Activated B cell treated with CpG ODN at 0.5 μM for 24 hours (primary cell): Measurements from ENCODE around the gene CCDC142. TPM values are rescaled to one million over a fixed set of nuclear protein-coding genes. Genes with fewer than 3 reads are reported as not detected.
A peak's percentile ranks its signal among the peaks of the same experiment; 100 is the strongest.
"Not testable (repeated sequence)": the region's sequence is repeated elsewhere in the genome, so short reads cannot be mapped to it uniquely, and the experiment has no call there.

Experiments used
- ATAC-seq: fragments of 200-7000 bp; cut with Tn5 transposase; one replicate; pipeline ENCODE4 v1.10.0; 2021; ENCODE audit warnings: low read depth, mild to moderate bottlenecking, moderate library complexity
- CTCF ChIA-PET: fragments of 350-600 bp; sonication (Branson Sonifier 250); formaldehyde crosslinking; loops from one replicate; lab custom pipeline; 2021; ENCODE audit warnings: antibody characterized with exemption; lab: Charles Lee
- POLR2A ChIA-PET: fragments of 350-600 bp; sonication (Branson Sonifier 250); formaldehyde crosslinking; loops from one replicate; lab custom pipeline; 2021; ENCODE audit warnings: antibody characterized with exemption; lab: Charles Lee
- DNase-seq: peaks from one replicate; pipeline ENCODE4 v3.0.0; 2022
- H3K27ac Mint-ChIP-seq: one replicate; pipeline ENCODE4 v1.8.0; 2020; ENCODE audit warnings: mixed read lengths
- H3K27me3 Mint-ChIP-seq: one replicate; pipeline ENCODE4 v1.8.0; 2021; ENCODE audit warnings: mixed read lengths
- H3K36me3 Mint-ChIP-seq: one replicate; pipeline ENCODE4 v1.8.0; 2021; ENCODE audit warnings: low read depth, mixed read lengths
- H3K4me1 Mint-ChIP-seq: one replicate; pipeline ENCODE4 v1.8.0; 2021; ENCODE audit warnings: mixed read lengths
- H3K4me3 Mint-ChIP-seq: one replicate; pipeline ENCODE4 v1.8.0; 2020; ENCODE audit warnings: mild to moderate bottlenecking, mixed read lengths
- H3K9me3 Mint-ChIP-seq: one replicate; pipeline ENCODE4 v1.8.0; 2020; ENCODE audit warnings: mixed read lengths
- intact Hi-C: fragments of 100-400 bp; cut with micrococcal nuclease; formaldehyde crosslinking; loops from one replicate; pipeline ENCODE4 v1.15.1; 2024
- total RNA-seq: library from RNA; stranded (reverse); gene quantifications from 2 replicates; pipeline ENCODE4 v1.2.3, GENCODE V29; 2022
- TF ChIP-seq, protein P1 (sequence below): fragments of 200-600 bp; IDR thresholded peaks from one replicate; pipeline ENCODE4 v1.8.0; 2022; ENCODE audit warnings: antibody characterized with exemption, mild to moderate bottlenecking

Gene CCDC142
- total RNA-seq, 1 donor from 2014 or later = 40.4 TPM

DNA sequence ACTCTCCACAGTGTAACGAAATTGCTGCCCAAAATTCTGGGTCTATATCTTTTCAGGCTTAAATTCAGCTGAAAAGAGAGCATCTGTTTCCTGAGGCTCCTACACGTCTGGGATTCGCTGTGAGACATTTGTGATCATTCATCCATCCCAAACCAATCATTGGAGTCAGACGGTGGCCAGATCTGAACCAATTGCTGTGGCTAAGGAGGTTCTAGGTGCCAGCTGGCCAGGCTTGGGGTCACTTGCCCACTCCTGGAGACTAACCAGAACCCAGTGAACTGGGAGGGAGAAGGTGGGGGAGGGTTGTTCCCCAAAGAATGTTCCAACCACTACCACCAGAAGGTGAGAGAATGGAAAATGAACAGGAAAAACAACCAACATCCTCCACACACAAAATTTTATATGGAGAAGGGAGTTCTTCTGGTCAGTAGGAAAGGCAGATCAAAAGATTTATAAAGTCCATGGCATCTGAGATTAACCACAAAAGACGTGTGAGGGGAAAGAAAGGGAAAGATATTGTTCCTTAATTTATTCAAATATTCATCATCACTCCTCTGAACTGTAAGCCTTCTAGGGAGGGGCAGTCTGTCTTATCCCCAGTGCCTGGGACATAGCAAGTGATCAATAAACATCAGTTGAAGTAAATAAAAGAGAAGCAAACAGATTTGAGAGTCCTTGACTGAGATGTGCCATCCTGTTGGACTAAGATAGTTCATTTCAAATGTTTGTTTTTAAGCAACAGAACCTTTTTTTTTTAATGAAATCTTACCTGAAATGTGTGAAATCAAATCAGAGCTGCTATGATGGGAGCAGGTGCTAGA lies 38.1 kb downstream of the CCDC142 start:
- no peak overlapping the region for H3K27ac Mint-ChIP-seq

DNA sequence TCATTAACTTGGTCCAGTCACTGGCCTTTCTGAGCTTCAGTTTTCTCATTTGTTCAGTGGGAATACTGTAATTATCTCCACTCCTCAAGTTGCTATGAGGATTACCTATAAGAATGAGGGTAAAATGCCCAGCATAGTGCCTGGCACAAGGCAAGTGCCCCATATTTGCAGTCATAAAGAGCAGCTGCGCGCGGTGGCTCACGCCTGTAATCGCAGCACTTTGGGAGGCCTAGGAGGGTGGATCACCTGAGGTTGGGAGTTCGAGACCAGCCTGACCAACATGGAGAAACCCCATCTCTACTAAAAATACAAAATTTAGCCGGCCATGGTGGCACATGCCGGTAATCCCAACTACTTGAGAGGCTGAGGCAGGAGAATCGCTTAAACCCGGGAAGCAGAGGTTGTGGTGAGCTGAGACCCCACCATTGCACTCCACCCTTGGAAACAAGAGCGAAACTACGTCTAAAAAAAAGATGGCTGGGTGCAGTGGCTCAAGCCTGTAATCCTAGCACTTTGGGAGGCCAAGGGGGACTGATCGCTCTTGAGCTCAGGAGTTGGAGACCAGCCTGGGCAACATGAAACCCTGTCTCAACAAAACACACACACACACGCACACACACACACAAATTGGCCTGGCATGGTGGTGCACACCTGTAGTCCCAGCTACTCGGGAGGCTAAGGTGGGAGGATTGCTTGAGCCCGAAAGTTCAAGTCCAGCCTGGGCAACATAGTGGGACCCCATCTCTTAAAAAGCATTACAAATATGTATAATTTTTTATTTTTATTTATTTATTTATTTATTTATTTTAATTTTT lies 40.1 kb downstream of the CCDC142 start:
- ATAC-seq, DNase-seq, H3K27ac Mint-ChIP-seq, intact Hi-C loops, H3K36me3 Mint-ChIP-seq, H3K9me3 Mint-ChIP-seq: not testable (repeated sequence)
- H3K4me1 Mint-ChIP-seq = peaks cover 40% of the 10 kb centered on the region
- CTCF ChIA-PET = interaction anchor here (1.5 kb wide), 1 partner anchor 89 kb away, joined by 3 read pairs; no protein-coding TSS in a partner anchor
- peaks cover 18% of the 10 kb centered on the region for H3K27me3 Mint-ChIP-seq
- POLR2A ChIA-PET = interaction anchor here (0.7 to 0.9 kb wide), 2 partner anchors 10 to 96 kb away, joined by 3 read pairs; no protein-coding TSS in a partner anchor
- peak overlapping the region; percentile 73 for H3K4me3 Mint-ChIP-seq

More for the DNA sequence above, 38.1 kb downstream of the CCDC142 start:
- no peaks in the 10 kb centered on the region for H3K9me3 Mint-ChIP-seq
- ATAC-seq = no peak
- ChIA-PET CTCF (no interaction called here), POLR2A (interaction anchor here (0.8 to 1.1 kb wide), 3 partner anchors 10 to 26 kb away, joined by 4 read pairs; partner anchors contain the start of gene WBP1)
- DNase-seq = no peak
- intact Hi-C loops = no loop called here
- no peak overlapping the region for H3K4me3 Mint-ChIP-seq
- H3K27me3 Mint-ChIP-seq = peaks cover 18% of the 10 kb centered on the region
- TF ChIP-seq, protein P1, sequence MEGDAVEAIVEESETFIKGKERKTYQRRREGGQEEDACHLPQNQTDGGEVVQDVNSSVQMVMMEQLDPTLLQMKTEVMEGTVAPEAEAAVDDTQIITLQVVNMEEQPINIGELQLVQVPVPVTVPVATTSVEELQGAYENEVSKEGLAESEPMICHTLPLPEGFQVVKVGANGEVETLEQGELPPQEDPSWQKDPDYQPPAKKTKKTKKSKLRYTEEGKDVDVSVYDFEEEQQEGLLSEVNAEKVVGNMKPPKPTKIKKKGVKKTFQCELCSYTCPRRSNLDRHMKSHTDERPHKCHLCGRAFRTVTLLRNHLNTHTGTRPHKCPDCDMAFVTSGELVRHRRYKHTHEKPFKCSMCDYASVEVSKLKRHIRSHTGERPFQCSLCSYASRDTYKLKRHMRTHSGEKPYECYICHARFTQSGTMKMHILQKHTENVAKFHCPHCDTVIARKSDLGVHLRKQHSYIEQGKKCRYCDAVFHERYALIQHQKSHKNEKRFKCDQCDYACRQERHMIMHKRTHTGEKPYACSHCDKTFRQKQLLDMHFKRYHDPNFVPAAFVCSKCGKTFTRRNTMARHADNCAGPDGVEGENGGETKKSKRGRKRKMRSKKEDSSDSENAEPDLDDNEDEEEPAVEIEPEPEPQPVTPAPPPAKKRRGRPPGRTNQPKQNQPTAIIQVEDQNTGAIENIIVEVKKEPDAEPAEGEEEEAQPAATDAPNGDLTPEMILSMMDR = no peak
- H3K4me1 Mint-ChIP-seq = peaks cover 23% of the 10 kb centered on the region
- no peaks in the 10 kb centered on the region for H3K36me3 Mint-ChIP-seq

DNA sequence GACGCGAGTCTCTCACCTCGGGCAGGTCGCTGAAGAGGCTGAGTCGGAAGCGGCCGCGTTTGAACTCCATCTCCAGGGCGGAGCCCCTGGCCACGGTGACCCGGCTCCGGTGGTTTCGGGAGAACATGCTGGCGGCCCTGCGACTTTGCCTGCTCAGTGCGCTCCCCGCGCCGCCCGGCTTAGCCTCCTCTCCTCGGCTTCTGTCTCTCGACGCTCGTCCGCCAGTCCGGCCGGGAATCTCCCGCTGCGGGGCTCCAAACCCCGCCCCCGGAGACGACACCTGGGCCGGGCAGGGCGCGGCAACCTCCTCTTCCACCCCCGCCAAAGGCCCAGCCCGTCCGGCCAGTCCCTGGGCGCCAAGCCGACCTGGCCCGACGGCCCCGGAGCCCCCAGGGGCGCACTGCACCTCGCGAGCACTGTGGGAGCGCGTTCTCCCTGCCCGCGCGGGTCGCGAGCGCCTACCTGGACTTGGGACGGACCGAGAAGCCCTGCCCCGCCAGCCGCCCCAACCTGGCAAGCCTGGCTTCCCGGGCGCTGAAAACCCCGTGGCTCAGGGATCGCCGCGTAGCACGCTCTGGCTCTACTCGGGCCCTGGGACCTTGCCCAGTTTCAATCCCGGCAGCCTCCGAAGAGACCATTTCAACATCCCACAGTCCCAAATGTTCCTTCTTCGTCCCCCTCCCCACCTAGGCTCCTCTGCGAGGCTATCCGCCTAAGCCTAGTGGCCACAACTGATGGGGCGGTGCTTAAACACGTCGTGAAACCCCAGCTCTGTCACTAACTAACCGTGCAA lies 40.9 kb downstream of the CCDC142 start, which contains the start of gene RTKN:
Gene RTKN, minus strand, starts transcription at position 248 of the 793 bp plus-strand sequence. Its CDS starts 121 bp downstream, at position 127.
- intact Hi-C loops = no loop called here
- ChIA-PET POLR2A (interaction anchor here (0.9 to 2.4 kb wide), 2 partner anchors 11 to 13 kb away, joined by 3 to 21 read pairs; partner anchors contain the start of gene INO80B), CTCF (interaction anchor here (1.5 kb wide), 1 partner anchor 90 kb away, joined by 3 read pairs; no protein-coding TSS in a partner anchor)

DNA sequence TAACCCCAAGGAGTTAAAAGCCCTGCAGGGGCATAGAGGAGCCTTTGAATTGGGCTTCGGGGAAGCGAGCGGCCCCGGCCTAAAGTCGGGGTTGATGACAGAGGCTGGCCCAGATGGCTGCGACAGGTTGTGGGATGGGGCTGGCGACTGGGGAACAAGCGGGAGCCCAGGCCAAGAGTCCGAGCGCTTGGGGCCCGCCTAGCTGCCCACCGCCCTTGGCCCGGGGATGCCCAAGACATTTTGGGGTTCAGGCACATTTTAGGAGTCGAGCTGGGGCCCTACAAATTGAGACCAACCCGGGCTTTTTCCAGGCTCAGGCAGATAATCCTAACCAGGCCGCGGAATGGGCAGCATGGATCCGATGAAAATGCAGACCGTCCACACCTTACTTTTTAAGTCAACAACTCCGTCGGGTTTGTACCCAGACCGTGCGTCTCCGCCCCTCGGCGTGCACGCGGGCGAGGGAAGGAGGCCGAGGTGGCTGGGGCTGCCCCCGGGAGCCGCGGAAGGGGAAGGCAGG lies 41.6 kb downstream of the CCDC142 start:
- ATAC-seq = peak; percentile 9
- Mint-ChIP-seq H3K27ac (no peak overlapping the region), H3K36me3 (no peaks in the 10 kb centered on the region), H3K4me1 (peaks cover 51% of the 10 kb centered on the region), H3K9me3 (no peaks in the 10 kb centered on the region), H3K27me3 (peaks cover 18% of the 10 kb centered on the region), H3K4me3 (peak overlapping the region; percentile 74)
- TF ChIP-seq, protein P1 = no peak
- ChIA-PET CTCF (interaction anchor here (1.0 to 1.6 kb wide), 3 partner anchors 13 to 40 kb away, joined by 3 to 6 read pairs (median 5); partner anchors contain the start of genes C2orf81, INO80B and WDR54), POLR2A (interaction anchor here (1.8 to 3.2 kb wide), 5 partner anchors 14 to 31 kb away, joined by 8 to 24 read pairs (median 18); partner anchors contain the start of genes C2orf81, INO80B, MRPL53 and WBP1)
- intact Hi-C loops = no loop called here
- DNase-seq = no peak

More for the DNA sequence above, 40.9 kb downstream of the CCDC142 start, which contains the start of gene RTKN:
- Mint-ChIP-seq H3K36me3 (no peaks in the 10 kb centered on the region), H3K4me1 (peaks cover 47% of the 10 kb centered on the region), H3K27ac (no peak within 1 kb of the TSS), H3K4me3 (peak within 1 kb of the TSS; percentile 74), H3K9me3 (no peaks in the 10 kb centered on the region), H3K27me3 (peaks cover 18% of the 10 kb centered on the region)
- ATAC-seq (no peak), DNase-seq (peak; percentile 48)
- TF ChIP-seq, protein P1 = no peak
